Measurements from ENCODE around the gene THOC2. TPM values are rescaled to one million over a fixed set of nuclear protein-coding genes. Genes with fewer than 3 reads are reported as not detected.
"Not testable (repeated sequence)": the region's sequence is repeated elsewhere in the genome, so short reads cannot be mapped to it uniquely, and the experiment has no call there.

THOC2 gene
- total RNA-seq, 2 donors from 2014 or later = 98.0 to 101 TPM

- Mint-ChIP-seq H3K36me3 (no peaks in the 10 kb centered on the region), H3K27ac (no peak overlapping the region)
Observed at GRCh38 chrX:123696334-123696733, 36.5 kb downstream of the THOC2 start.

GRCh38 chrX:123695242-123695641 is 37.6 kb downstream of the THOC2 start:
- Mint-ChIP-seq H3K27ac (no peak overlapping the region), H3K36me3 (no peaks in the 10 kb centered on the region), H3K9me3 (no peaks in the 10 kb centered on the region)
- no peak for ATAC-seq
- DNase-seq (ENCODE audit: low spot score in 2 of 2) = no peak

More at GRCh38 chrX:123696334-123696733, 36.5 kb downstream of the THOC2 start:
- no peak for ATAC-seq
- no peaks in the 10 kb centered on the region for H3K9me3 Mint-ChIP-seq
- DNase-seq (ENCODE audit: low spot score in 2 of 2) = no peak

- H3K36me3 Mint-ChIP-seq = peaks cover 0 to 2% of the 10 kb centered on the region in 2 donors
- H3K9me3 Mint-ChIP-seq = no peaks in the 10 kb centered on the region
- no peak overlapping the region for H3K27ac Mint-ChIP-seq
- DNase-seq (ENCODE audit: low spot score in 2 of 2) (no peak), ATAC-seq (no peak)
Observed at GRCh38 chrX:123691776-123692175, 41.1 kb downstream of the THOC2 start.

GRCh38 chrX:123688524-123688923 is 44.3 kb downstream of the THOC2 start:
- Mint-ChIP-seq H3K36me3 (peaks cover 4 to 9% of the 10 kb centered on the region in 2 donors), H3K9me3 (no peaks in the 10 kb centered on the region), H3K27ac (no peak overlapping the region)
- ATAC-seq (no peak), DNase-seq (ENCODE audit: low spot score in 2 of 2) (no peak)

GRCh38 chrX:123685232-123685631 is 47.6 kb downstream of the THOC2 start:
- Mint-ChIP-seq H3K27ac (no peak overlapping the region), H3K9me3 (peaks cover 0 to 5% of the 10 kb centered on the region in 2 donors), H3K36me3 (peaks cover 18 to 19% of the 10 kb centered on the region in 2 donors)
- DNase-seq (ENCODE audit: low spot score in 2 of 2) (no peak), ATAC-seq (no peak)

- no peak for DNase-seq (ENCODE audit: low spot score in 2 of 2)
- Mint-ChIP-seq H3K9me3 (peaks cover 0 to 10% of the 10 kb centered on the region in 2 donors), H3K36me3 (peaks cover 33 to 35% of the 10 kb centered on the region in 2 donors), H3K27ac (no peak overlapping the region)
- ATAC-seq = no peak
Observed at GRCh38 chrX:123682186-123682585, 50.7 kb downstream of the THOC2 start.

GRCh38 chrX:123679733-123680460 is 53.0 kb downstream of the THOC2 start:
- not testable (repeated sequence) for H3K27ac Mint-ChIP-seq; DNase-seq (ENCODE audit: low spot score in 2 of 2); ATAC-seq; H3K9me3 Mint-ChIP-seq
- H3K36me3 Mint-ChIP-seq = peaks cover 37 to 43% of the 10 kb centered on the region in 2 donors

GRCh38 chrX:123675154-123675553 is 57.7 kb downstream of the THOC2 start:
- Mint-ChIP-seq H3K36me3 (peaks cover 31 to 36% of the 10 kb centered on the region in 2 donors), H3K27ac (no peak overlapping the region), H3K9me3 (peaks cover 0 to 5% of the 10 kb centered on the region in 2 donors)
- DNase-seq (ENCODE audit: low spot score in 2 of 2) (no peak), ATAC-seq (no peak)

- ATAC-seq (no peak), DNase-seq (ENCODE audit: low spot score in 2 of 2) (no peak)
- Mint-ChIP-seq H3K27ac (no peak overlapping the region), H3K9me3 (no peaks in the 10 kb centered on the region), H3K36me3 (peaks cover 21 to 29% of the 10 kb centered on the region in 2 donors)
Observed at GRCh38 chrX:123673813-123674212, 59.0 kb downstream of the THOC2 start.

- no peak for ATAC-seq
- peaks cover 8 to 21% of the 10 kb centered on the region in 2 donors for H3K36me3 Mint-ChIP-seq
Observed at GRCh38 chrX:123665197-123665596, 67.7 kb downstream of the THOC2 start.

GRCh38 chrX:123664467-123665167 is 68.2 kb downstream of the THOC2 start:
- DNase-seq (ENCODE audit: low spot score in 2 of 2); ATAC-seq; H3K27ac Mint-ChIP-seq; H3K9me3 Mint-ChIP-seq: not testable (repeated sequence)
- H3K36me3 Mint-ChIP-seq = peaks cover 8 to 24% of the 10 kb centered on the region in 2 donors

More at GRCh38 chrX:123665197-123665596, 67.7 kb downstream of the THOC2 start:
- no peaks in the 10 kb centered on the region for H3K9me3 Mint-ChIP-seq
- no peak for DNase-seq (ENCODE audit: low spot score in 2 of 2)
- no peak overlapping the region for H3K27ac Mint-ChIP-seq

- not testable (repeated sequence) for H3K9me3 Mint-ChIP-seq; DNase-seq (ENCODE audit: low spot score in 2 of 2); H3K27ac Mint-ChIP-seq; ATAC-seq
- H3K36me3 Mint-ChIP-seq = peaks cover 8 to 24% of the 10 kb centered on the region in 2 donors
Observed at GRCh38 chrX:123663720-123664119, 69.1 kb downstream of the THOC2 start.

- H3K36me3 Mint-ChIP-seq = peaks cover 0 to 38% of the 10 kb centered on the region in 2 donors
- H3K9me3 Mint-ChIP-seq; H3K27ac Mint-ChIP-seq; ATAC-seq; DNase-seq (ENCODE audit: low spot score in 2 of 2): not testable (repeated sequence)
Observed at GRCh38 chrX:123656507-123656906, 76.3 kb downstream of the THOC2 start.

GRCh38 chrX:123648811-123649181 is 84.1 kb downstream of the THOC2 start:
- ATAC-seq; H3K9me3 Mint-ChIP-seq; DNase-seq (ENCODE audit: low spot score in 2 of 2); H3K27ac Mint-ChIP-seq: not testable (repeated sequence)
- peaks cover 8 to 29% of the 10 kb centered on the region in 2 donors for H3K36me3 Mint-ChIP-seq

GRCh38 chrX:123648028-123648810 is 84.6 kb downstream of the THOC2 start:
- no peaks in the 10 kb centered on the region for H3K9me3 Mint-ChIP-seq

GRCh38 chrX:123647244-123647643 is 85.6 kb downstream of the THOC2 start:
- Mint-ChIP-seq H3K9me3 (no peaks in the 10 kb centered on the region), H3K27ac (no peak overlapping the region), H3K36me3 (peaks cover 8 to 19% of the 10 kb centered on the region in 2 donors)
- DNase-seq (ENCODE audit: low spot score in 2 of 2) (no peak), ATAC-seq (no peak)

More at GRCh38 chrX:123648028-123648810, 84.6 kb downstream of the THOC2 start:
- ATAC-seq (peak in 1 of 2 donors; percentile 37), DNase-seq (ENCODE audit: low spot score in 2 of 2) (peak in 1 of 2 donors; percentile 3)
- H3K36me3 Mint-ChIP-seq = peaks cover 8 to 29% of the 10 kb centered on the region in 2 donors
- no peak overlapping the region for H3K27ac Mint-ChIP-seq

- DNase-seq (ENCODE audit: low spot score in 2 of 2) = no peak
- ATAC-seq = no peak
- Mint-ChIP-seq H3K36me3 (peaks cover 6 to 11% of the 10 kb centered on the region in 2 donors), H3K27ac (no peak overlapping the region), H3K9me3 (no peaks in the 10 kb centered on the region)
Observed at GRCh38 chrX:123629502-123629901, 103.3 kb downstream of the THOC2 start.

All from activated naive CD4-positive, alpha-beta T cell treated with anti-CD3 and anti-CD28 coated beads, Interleukin-2, amount 50 U/mL, for 72 hours (primary cell).